A172 (cell line): ENCODE measurements around the gene TUBB3. TPM values are rescaled to one million over a fixed set of nuclear protein-coding genes. Genes with fewer than 3 reads are reported as not detected.
"Not testable (repeated sequence)": the region's sequence is repeated elsewhere in the genome, so short reads cannot be mapped to it uniquely, and the experiment has no call there.

ENCODE experiments used
- DNase-seq: peaks from one replicate; pipeline ENCODE4 v3.0.0-alpha.2; 2015; ENCODE audit warnings: low spot score
- total RNA-seq: library from RNA; depleted of rRNA; stranded (reverse); fragments of >200 nt; shearing (Covaris generic); gene quantifications from 2 replicates; pipeline ENCODE4 v1.2.3, GENCODE V29; 2014; rRNA removed

TUBB3 gene
- total RNA-seq, 1 experiment from 2014 or later, result 743 TPM

DNA sequence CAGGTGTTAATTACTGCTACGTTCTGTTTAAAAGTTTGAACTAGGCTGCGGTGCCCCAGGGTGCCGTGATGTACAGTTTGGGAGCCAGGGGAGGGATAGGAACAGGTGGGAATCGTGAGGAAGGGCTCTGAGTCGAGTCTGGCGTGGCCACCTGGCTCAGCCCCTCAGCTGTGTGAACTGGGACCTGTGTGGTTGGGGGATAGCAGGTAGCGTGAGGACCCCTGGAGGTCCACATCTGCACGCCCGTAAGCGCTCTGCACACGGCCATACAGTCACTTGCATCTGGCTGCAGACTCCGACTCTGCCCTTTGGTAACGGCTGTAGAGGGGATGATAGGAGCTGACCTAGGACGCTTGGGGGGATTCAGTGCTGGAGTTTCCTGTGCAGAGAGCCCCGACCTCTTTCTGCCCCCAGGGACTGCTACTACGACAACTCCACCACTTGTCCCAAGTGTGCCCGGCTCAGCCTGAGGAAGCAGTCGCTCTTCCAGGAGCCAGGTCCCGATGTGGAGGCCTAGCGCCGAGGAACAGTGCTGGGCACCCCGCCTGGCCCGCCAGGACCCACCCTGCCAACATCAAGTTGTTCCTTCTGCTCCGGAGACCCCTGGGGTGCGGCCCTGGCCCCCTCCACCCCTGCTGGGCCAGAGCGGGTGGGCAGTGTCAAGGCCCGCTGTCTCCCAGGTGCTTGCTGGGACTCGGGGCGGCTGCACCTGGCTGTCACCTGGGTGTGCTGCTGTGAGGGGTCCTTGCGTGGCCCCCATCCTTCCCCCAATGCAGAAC is 42.5 kb downstream of the TUBB3 start:
- DNase-seq, result no peak

DNA sequence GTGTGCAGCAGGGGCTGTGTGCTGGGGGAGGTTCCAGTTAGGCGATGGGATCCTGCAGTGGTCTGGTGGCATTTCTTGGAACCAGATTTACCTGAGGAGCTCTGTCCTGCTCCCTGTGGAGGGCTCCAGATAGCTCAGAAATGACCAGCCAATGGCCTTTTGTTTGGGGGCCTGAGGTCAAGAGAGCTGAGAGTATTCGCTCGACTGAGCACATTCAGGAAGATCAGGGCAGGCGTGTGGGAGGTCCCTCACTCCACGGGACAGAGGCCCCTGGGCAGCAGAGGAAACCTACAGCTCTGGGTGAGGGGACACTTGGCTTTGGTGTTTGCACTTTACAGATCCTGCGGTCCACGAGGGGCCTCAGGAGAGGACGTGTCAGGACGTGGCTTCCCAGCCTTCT is 43.6 kb downstream of the TUBB3 start:
- no peak for DNase-seq

DNA sequence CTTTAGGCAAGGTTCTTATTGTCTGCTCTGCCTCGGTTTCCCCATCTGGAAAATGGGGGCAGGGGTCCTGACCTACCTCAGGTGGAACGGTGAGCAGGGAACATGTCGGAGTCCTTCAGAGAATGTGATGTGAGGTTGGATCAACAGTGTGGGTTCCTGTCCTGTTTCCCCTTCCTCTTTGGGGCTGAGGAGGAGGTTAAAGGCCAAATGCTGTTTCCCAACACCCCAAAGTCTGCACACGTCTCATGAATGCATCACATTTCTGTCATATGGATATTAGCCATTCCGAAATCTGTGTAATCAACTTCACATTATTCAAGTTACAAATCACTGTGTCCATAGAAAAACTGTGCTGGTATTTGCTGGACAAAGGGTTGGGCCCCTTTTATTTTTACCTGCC is 44.3 kb downstream of the TUBB3 start:
- DNase-seq, result not testable (repeated sequence)

DNA sequence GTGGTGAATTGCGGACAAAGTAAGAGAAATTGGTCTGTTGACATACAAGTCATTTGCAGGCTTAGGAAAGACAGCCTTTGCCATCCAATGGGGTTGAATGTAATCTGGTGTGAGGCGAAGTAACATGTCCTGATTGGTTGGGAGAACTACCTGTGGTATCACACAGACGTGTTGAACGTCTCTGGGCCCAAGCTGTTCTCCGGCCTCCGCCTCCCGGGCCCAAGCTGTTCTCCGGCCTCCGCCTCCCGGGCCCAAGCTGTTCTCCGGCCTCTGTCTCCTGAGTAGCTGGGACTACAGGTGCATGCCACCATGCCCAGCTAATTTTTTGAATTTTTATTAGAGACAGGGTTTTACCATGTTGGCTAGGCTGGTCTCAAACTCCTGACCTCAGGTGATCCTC is 44.9 kb downstream of the TUBB3 start:
- not testable (repeated sequence) for DNase-seq

DNA sequence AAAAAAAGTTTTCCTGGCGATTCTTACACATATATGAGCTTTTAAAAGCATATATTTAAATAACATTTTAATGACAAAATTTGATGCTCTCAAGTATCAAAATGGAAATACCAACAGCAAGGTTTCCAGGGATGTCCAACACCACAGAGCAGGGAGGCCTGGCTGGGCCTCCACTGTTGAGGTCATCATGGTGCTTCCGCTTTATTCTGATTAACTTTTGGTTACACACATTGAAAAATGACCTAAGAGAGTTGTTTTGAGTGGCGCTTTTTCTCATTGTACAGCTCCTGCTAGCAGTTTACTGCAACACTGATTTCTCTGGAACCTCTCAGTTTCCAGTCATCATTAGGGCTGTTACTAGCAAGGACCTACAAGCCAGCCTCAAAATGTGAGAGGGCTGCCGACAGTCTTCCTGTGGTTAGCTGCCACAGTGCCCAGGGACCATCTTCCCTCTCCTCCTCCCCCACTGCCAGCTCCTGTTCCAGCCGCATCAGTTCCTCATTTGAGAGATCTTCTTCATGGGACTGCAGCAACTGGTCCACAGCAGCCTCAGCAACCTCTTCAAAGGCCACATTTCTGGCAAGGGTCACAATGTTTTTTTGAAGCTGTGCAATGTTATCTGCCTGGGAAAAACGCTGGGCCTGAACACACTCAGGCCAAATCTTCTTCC is 46.7 kb downstream of the TUBB3 start:
- no peak for DNase-seq

DNA sequence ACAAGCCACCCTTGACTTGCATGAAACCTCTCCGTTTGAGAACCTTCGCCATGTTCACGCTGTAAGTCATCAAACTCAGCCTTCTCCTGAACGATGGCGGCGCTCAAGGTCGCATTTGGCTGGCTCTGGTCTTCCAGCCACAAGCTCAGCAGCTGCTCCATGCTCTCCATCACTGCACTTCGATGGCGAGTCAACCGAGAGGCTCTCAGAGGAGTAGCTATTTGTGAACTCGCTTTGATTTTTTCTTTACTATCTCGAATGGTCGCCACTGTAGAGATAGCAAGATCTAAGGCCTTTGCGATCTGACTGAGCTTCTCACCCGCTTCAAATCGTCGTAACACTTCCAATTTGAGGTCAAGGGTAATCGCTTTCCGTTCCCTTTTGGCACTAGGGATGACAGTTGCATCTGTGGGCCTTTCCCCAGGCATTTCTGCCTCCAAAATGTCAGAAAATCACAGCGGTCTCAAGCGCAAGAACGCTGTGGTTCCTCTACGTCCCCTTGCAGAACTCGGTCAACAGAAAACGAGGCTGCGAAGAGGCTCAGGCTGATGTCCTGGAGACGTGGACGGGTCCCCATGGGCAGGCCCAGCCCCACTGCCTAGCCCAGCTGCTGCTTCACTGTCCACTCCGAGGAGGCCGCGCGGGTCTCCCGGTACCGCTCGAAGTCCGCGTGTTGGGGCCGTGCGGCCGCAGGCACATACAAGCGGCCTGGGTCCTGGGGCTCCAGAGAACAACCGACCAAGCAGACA is 48.5 kb downstream of the TUBB3 start:
- DNase-seq, result no peak

DNA sequence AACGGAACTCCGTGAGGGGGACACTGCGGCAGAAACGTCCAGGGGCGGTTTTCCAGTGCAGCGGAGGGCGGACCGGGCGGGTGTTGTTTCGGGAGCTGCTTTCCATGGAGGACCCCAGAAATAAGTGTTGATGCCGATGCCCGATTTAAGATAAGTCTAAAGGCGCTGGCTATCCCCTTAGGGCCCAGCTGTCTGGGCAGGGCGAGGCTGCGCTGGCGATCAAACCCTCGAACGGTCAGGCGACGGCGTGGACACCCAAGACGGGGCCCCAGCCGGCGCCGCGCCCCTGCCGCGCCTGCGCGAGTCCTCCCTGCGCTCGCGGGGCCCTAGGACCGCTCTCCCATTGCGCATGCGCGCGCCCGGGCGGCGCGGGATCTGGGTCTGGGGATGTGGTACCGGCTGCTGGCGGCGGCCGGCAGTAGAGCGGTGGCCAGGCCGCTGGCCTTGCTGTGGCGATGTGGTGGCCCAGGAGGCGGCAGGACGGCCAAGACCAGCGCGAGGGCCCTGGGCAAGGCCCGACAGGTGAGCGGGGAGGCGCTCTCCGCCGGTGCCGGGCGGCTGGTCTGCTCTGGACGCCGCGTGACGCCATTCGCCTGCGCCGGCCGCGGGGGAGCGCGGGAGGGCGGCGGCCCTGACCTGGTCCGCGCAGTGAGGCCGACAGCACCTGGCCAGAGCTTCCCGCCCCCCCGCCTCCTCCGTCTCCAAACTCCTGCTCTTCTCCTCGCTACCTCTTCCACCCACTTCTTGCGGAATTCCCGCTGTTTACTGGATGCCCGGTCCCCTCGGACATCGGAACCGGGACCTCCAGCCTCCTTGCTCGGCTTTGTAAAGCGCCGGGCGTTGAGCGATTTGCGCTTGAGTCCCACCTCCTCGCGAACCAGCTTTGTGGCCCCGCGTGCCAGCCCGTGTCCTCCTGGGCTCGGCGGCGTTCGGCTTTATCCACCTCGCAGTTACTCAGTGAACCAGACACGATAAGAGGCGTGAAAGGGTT is 49.4 kb downstream of the TUBB3 start:
- peak; percentile 85 for DNase-seq

DNA sequence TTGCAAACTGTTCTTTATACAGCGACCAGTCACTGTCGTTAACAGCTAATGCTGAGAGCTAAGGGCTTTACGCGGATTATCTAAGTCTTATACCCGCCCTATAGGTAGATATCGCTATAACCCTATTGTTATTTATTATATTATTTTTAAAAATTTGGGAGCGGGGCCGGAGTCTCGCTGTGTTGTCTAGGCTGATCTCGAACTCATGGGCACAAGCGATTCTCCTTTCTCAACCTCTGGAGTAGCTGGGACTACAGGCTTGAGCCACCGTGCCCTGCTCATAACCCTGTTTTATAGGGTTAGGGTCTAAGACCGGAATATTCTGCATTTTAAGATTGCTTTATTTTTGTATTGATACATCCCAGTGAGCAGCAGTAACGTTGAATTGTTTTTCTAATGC is 50.1 kb downstream of the TUBB3 start:
- no peak for DNase-seq

DNA sequence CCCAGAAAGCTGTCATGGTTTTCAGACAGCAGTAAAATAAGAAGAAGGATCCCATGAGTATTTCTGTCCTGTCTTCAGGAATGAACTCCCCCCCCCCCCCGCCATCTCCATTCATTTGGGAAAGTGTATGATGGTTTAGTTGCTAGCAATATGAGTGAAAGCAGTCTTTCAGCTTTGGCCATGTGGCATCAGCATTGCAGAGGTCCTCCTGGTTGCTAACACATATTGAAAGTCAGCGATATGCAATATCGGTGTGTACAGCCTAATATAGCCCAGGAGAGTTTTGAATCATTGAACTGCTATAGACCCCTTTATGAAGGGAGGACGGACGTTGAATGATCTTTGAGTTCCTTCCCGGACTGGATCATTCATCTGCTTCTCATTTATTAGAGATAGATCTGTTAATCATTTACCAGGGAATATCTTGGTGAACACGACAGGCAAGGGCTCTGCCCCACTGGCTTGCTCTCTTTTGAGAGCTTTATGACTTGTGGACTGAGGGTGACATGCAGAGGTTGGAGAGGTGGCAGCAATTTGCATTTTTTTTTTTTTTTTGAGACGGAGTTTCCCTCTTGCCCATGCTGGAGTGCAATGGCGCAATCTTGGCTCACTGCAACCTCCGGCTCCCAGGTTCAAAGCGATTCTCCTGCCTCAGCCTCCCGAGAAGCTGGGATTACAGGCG is 50.7 kb downstream of the TUBB3 start:
- DNase-seq, result no peak

DNA sequence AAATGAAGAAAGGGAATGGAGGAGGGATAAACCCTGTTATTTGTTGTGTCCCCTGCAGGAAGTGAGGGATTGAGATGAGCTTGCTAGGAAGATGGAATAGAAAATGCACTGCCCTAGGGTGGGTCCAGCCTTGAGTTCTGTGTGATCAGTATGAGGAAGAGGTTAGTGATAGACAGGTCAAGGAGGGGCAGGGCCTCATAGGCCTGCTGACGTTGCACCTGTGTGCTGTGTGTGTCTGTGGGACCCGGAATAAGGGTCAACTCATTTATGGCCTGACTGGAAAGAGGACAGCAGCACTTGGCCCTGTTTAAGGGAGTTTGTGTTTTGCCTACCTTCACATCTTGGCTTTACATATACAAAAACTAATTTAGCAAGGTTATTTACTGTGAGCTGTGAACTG is 51.7 kb downstream of the TUBB3 start:
- no peak for DNase-seq

DNA sequence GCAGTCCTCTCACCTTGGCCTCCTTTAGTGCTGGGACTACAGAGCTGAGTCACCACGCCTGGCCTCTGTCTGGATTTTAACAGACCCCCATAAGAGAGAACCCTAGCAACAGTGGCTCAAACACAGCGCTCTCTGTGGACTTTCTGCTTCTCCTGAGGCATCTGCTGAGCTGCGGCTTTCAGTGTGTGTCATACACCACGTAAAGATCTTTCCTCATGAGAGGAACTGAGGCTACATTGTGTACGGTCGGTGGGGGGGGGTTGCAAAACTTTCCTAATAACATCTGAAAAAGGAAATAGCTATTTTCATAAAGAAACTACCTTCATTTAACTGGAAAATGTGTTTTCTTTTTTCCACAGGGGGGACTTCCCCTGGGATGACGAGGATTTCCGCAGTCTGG is 58.3 kb downstream of the TUBB3 start:
- no peak for DNase-seq

DNA sequence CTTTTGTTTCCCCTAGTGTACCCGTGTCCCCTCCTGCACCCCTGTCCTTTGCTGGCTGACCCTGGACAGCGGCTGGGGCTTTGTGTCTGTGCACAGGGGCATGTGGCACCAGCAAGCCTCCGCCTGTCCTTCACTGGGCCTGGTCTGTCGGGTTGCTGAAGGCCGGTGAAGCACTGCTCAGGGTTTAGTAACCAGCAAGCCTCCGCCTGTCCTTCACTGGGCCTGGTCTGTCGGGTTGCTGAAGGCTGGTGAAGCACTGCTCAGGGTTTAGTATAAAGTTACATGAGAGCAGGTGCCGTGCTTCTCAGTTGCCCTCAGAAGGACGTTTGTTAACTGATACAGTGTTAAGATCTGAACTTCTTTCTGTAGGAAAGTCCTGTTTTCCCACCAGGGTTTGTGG is 59.2 kb downstream of the TUBB3 start:
- DNase-seq, result no peak

DNA sequence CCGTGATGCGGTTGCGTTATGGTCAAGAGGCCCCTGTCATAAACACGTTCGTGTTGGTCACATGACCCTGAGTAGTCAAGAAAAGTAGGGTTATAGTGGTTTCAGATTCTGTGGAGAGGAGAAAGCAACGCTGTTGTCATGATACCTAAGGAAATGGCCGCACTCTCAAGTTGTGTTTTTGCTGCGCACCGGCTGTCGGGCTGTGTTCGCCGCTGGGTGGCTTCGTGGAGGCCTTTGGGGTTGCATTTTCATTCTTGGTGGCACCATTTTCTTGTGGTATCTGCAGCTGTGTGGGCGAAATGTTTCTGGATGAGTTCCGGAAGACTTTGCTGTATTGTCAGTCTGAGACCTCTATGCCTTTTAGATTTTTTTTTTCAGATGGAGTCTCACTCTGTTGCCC is 60.4 kb downstream of the TUBB3 start:
- no peak for DNase-seq

DNA sequence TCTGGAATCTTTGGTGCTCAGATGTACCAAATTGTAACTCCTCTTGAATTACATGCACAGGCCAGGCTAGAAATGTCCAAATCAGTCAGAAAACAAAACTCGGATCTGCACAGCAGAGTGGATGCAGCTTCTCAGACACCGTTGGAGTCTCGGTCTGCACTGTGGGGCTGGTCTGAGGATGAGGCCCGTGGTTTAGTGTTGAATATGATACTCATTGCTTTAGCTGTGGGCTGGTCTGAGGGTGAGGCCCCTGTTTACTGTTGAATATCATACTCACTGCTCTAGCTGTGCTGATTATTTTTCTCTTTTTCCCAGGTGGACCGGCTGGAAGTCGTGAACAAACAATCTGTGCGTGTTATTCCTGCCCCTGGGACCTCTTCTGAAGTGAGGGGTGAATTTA is 61.1 kb downstream of the TUBB3 start:
- DNase-seq, result no peak

DNA sequence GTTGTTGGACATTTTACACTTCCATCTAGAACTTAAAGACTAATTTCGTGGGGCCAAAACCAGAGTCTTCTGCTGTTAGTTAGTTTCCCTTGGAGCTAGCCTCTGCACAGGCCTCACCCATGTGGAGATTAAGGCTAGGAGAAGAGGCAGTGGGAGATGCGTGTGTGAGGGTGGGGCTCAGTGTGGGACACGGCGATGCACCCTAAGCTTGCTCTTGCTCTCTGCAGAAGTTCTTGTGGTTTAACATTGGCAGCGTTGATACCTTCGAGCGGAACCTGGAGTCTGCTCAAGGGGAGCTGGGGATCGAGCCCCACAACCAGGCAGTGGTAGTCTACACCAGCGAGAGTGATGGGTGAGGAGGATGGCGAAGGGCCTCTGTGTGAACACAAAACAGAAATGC is 62.1 kb downstream of the TUBB3 start:
- no peak for DNase-seq

Other genes starting within 250 kb of the TUBB3 start
- 31.1 and 46.6 TPM in 2 replicates for gene CDK10, start 236.7 kb upstream of the TUBB3 start, total RNA-seq
- gene SPATA2L, start 221.6 kb upstream of the TUBB3 start, total RNA-seq, result 21.1 and 24.3 TPM in 2 replicates
- 12.0 and 14.2 TPM in 2 replicates for gene VPS9D1, start 202.4 kb upstream of the TUBB3 start, total RNA-seq
- gene ZNF276, start 201.8 kb upstream of the TUBB3 start, total RNA-seq, result 14.6 and 18.9 TPM in 2 replicates
- gene FANCA, start 106.7 kb upstream of the TUBB3 start, total RNA-seq, result 51.8 and 55.9 TPM in 2 replicates
- gene SPIRE2, start 94.9 kb upstream of the TUBB3 start, total RNA-seq, result 6.9 and 12.6 TPM in 2 replicates
- 145 and 153 TPM in 2 replicates for gene TCF25, start 49.8 kb upstream of the TUBB3 start, total RNA-seq
- 7.2 and 9.8 TPM in 2 replicates for gene MC1R, start 4.5 kb upstream of the TUBB3 start, total RNA-seq
- gene DEF8, start 25.4 kb downstream of the TUBB3 start, total RNA-seq, result 116 and 146 TPM in 2 replicates
- 28.9 and 30.1 TPM in 2 replicates for gene DBNDD1, start 96.1 kb downstream of the TUBB3 start, total RNA-seq
- not detected in 2 replicates for gene PRDM7, start 154.0 kb downstream of the TUBB3 start, total RNA-seq